ENCODE measurements around the gene CD68.

DNA sequence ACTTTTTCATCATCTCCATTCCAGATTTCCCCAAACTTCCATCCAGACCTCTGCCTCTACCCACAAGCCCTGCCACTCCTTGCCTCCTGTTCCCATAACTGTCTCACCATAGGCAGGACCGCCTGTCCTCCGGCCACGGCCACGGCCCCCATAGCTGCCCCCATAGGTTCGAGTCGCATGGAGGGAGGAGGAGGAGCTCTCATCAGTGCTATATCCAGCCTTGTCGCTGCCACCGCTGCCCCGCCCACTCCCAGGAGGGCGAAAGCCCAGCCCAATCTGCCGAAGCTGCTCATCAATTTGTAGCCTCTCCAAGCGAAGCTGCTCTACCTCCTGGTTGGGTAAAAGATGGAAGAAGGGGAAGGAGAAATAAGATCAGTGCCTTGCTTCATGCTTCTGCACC is 13.9 kb downstream of the CD68 start:
- TF ChIP-seq POLR2A (IDR thresholded peaks at IDR 0.05; ENCODE audit: extremely low read depth, insufficient read length) (no peak), CTCF (IDR thresholded peaks at IDR 0.05; ENCODE audit: low read depth, low read length) (no peak), MYC (IDR thresholded peaks at IDR 0.05; ENCODE audit: low read depth, low read length) (no peak)
- TF ChIP-seq, protein P1, sequence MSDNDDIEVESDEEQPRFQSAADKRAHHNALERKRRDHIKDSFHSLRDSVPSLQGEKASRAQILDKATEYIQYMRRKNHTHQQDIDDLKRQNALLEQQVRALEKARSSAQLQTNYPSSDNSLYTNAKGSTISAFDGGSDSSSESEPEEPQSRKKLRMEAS (IDR thresholded peaks at IDR 0.05; ENCODE audit: low read depth, low read length) = no peak

Measured in NB4 (cell line).